H9 (cell line): ENCODE data around the gene SLC5A7. TPM values are rescaled to one million over a fixed set of nuclear protein-coding genes. Genes with fewer than 3 reads are reported as not detected.

Experiments used
- DNase-seq: peaks from one replicate; pipeline ENCODE4 v3.0.0-alpha.2; 2017
- H2AFZ ChIP-seq: one replicate; pipeline ENCODE4 v1.6.1; 2013; ENCODE audit warnings: mild to moderate bottlenecking, low read length, control low read depth, moderate library complexity
- H2AK5ac ChIP-seq: 2 replicates; pipeline ENCODE4 v1.6.1; 2013; ENCODE audit warnings: low read length, control low read depth, mixed read lengths; ENCODE audit not compliant: insufficient read length
- H2BK120ac ChIP-seq: one replicate; pipeline ENCODE4 v1.6.1; 2013; ENCODE audit warnings: low read depth, mild to moderate bottlenecking, low read length, control low read depth, inconsistent platforms; ENCODE audit not compliant: poor library complexity, severe bottlenecking
- H2BK12ac ChIP-seq: 2 replicates; pipeline ENCODE4 v1.6.1; 2013; ENCODE audit warnings: low read length, control low read depth, mixed read lengths, low read depth; ENCODE audit not compliant: insufficient read length
- H2BK15ac ChIP-seq: 2 replicates; pipeline ENCODE4 v1.6.1; 2013; ENCODE audit warnings: low read depth, low read length, control low read depth
- H2BK20ac ChIP-seq: one replicate; pipeline ENCODE4 v1.6.1; 2013; ENCODE audit warnings: low read depth, mild to moderate bottlenecking, low read length, control low read depth, inconsistent platforms; ENCODE audit not compliant: poor library complexity, severe bottlenecking
- H2BK5ac ChIP-seq: 2 replicates; pipeline ENCODE4 v1.6.1; 2013; ENCODE audit warnings: low read length, control low read depth, mixed read lengths; ENCODE audit not compliant: insufficient read length
- H3K14ac ChIP-seq: 2 replicates; pipeline ENCODE4 v1.6.1; 2013; ENCODE audit warnings: low read length, control low read depth; ENCODE audit not compliant: insufficient read depth
- H3K18ac ChIP-seq: 2 replicates; pipeline ENCODE4 v1.6.1; 2013; ENCODE audit warnings: low read depth, mild to moderate bottlenecking, mixed read lengths, low read length, control low read depth; ENCODE audit not compliant: insufficient read length
- H3K23ac ChIP-seq: 2 replicates; pipeline ENCODE4 v1.6.1; 2013; ENCODE audit warnings: low read length, control low read depth, mixed read lengths, low read depth; ENCODE audit not compliant: insufficient read length
- H3K23me2 ChIP-seq: 2 replicates; pipeline ENCODE4 v1.6.1; 2013; ENCODE audit warnings: low read depth, mild to moderate bottlenecking, mixed read lengths, low read length, control low read depth; ENCODE audit not compliant: insufficient read length, poor library complexity, severe bottlenecking
- H3K27ac ChIP-seq: 2 replicates; pipeline ENCODE4 v1.5.1; 2013; ENCODE audit warnings: low read length, control low read depth, mixed read lengths, low read depth; ENCODE audit not compliant: insufficient read length
- H3K27me3 ChIP-seq: 2 replicates; pipeline ENCODE4 v1.6.1; 2013; ENCODE audit warnings: low read length, control low read depth, inconsistent platforms; ENCODE audit not compliant: insufficient read depth
- H3K4ac ChIP-seq: 2 replicates; pipeline ENCODE4 v1.6.1; 2013; ENCODE audit warnings: low read depth, mild to moderate bottlenecking, control low read depth, inconsistent platforms, low read length, moderate library complexity
- H3K4me1 ChIP-seq: 2 replicates; pipeline ENCODE4 v1.6.1; 2013; ENCODE audit warnings: low read length, control low read depth, inconsistent platforms; ENCODE audit not compliant: insufficient read depth
- H3K4me2 ChIP-seq: 2 replicates; pipeline ENCODE4 v1.6.1; 2013; ENCODE audit warnings: low read length, control low read depth, mixed read lengths; ENCODE audit not compliant: insufficient read length, insufficient read depth
- H3K56ac ChIP-seq: 2 replicates; pipeline ENCODE4 v1.6.1; 2013; ENCODE audit warnings: low read depth, mild to moderate bottlenecking, mixed read lengths, low read length, control low read depth; ENCODE audit not compliant: insufficient read length
- H3K79me1 ChIP-seq: 2 replicates; pipeline ENCODE4 v1.6.1; 2013; ENCODE audit warnings: low read depth, mild to moderate bottlenecking, moderate library complexity, low read length, control low read depth, inconsistent platforms; ENCODE audit not compliant: insufficient read depth, poor library complexity, severe bottlenecking
- H3K79me2 ChIP-seq: 2 replicates; pipeline ENCODE4 v1.6.1; 2013; ENCODE audit warnings: low read length, control low read depth, inconsistent platforms; ENCODE audit not compliant: insufficient read depth
- H3K9ac ChIP-seq: 2 replicates; pipeline ENCODE4 v1.6.1; 2013; ENCODE audit warnings: low read length, control low read depth, mixed read lengths; ENCODE audit not compliant: insufficient read length; ENCODE audit errors: extremely low read depth
- H3K9me3 ChIP-seq: one replicate; pipeline ENCODE4 v1.6.1; 2013; ENCODE audit warnings: low read depth, low read length, inconsistent platforms; ENCODE audit not compliant: control insufficient read depth
- H3T11ph ChIP-seq: one replicate; pipeline ENCODE4 v1.6.1; 2013; ENCODE audit warnings: mild to moderate bottlenecking, low read length, control low read depth, inconsistent platforms
- H4K20me1 ChIP-seq: one replicate; pipeline ENCODE4 v1.6.1; 2013; ENCODE audit not compliant: control insufficient read depth, insufficient read length, insufficient read depth
- H4K5ac ChIP-seq: 2 replicates; pipeline ENCODE4 v1.6.1; 2013; ENCODE audit warnings: low read depth, mild to moderate bottlenecking, mixed read lengths, low read length, control low read depth; ENCODE audit not compliant: insufficient read length
- H4K8ac ChIP-seq: replicated peaks from 2 replicates; pipeline ENCODE4 v1.6.1; 2013; ENCODE audit warnings: low read length, control low read depth, mixed read lengths, low read depth; ENCODE audit not compliant: insufficient read length
- H4K91ac ChIP-seq: 2 replicates; pipeline ENCODE4 v1.6.1; 2013; ENCODE audit warnings: low read depth, mild to moderate bottlenecking, moderate library complexity, mixed read lengths, low read length, control low read depth; ENCODE audit not compliant: insufficient read length
- H3K27ac Mint-ChIP-seq, 3 experiments: 2 replicates in 2 of 3; 3 replicates in 1 of 3; pipeline ENCODE4 v1.8.0; 2020 to 2021; ENCODE audit warnings: mixed read lengths in 3 of 3, mild to moderate bottlenecking in 1 of 3, moderate library complexity in 1 of 3
- H3K27me3 Mint-ChIP-seq: 2 replicates; pipeline ENCODE4 v1.8.0; 2021; ENCODE audit warnings: low read depth, mild to moderate bottlenecking, moderate library complexity, mixed read lengths
- H3K36me3 Mint-ChIP-seq, 3 experiments: 2 replicates in 2 of 3; 3 replicates in 1 of 3; pipeline ENCODE4 v1.8.0; 2020 to 2021; ENCODE audit warnings: low read depth in 3 of 3, mixed read lengths in 3 of 3; ENCODE audit not compliant: insufficient read depth in 1 of 3
- H3K4me1 Mint-ChIP-seq, 2 experiments: 2 replicates each; pipeline ENCODE4 v1.8.0; 2020; ENCODE audit warnings: mixed read lengths in 2 of 2
- H3K4me3 Mint-ChIP-seq, 2 experiments: 2 replicates in 1 of 2; 3 replicates in 1 of 2; pipeline ENCODE4 v1.8.0; 2020 to 2021; ENCODE audit warnings: mild to moderate bottlenecking in 2 of 2, mixed read lengths in 2 of 2, moderate library complexity in 1 of 2
- H3K9me3 Mint-ChIP-seq, 2 experiments: 2 replicates in 1 of 2; 3 replicates in 1 of 2; pipeline ENCODE4 v1.8.0; 2020; ENCODE audit warnings: mild to moderate bottlenecking in 2 of 2, mixed read lengths in 2 of 2, moderate library complexity in 1 of 2
- total RNA-seq: library from RNA; stranded (reverse); gene quantifications from 2 replicates; pipeline ENCODE4 v1.2.1, GENCODE V29; 2021
- TF ChIP-seq, protein P1 (sequence below): fragments of 200-600 bp; sonication (generic); conservative IDR thresholded peaks from 3 replicates; pipeline ENCODE4 v1.8.0; 2021; ENCODE audit warnings: antibody characterized with exemption, mild to moderate bottlenecking

SLC5A7 gene
- total RNA-seq, 1 experiment from 2014 or later = 0.11 TPM

DNA sequence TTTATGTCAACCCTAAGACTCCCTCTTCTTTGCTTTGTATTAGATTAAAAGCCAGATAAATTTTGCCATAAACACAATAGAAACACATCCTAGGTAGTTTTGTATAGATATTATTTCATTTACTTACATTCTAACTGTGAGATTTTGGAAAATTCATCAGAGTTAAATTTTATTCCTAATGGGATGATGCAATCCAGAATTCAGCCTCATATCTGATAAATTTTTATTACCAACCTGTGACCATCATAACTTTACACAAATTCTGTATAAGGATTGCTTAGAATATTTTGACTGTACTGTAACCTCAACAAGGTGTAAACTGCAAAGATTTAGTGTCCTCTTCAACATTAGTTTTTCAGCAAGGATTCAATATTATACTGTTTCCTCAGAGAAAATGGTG lies 4.4 kb downstream of the SLC5A7 start:
- Histone ChIP-seq H3K4ac (no peak overlapping the region), H2BK12ac (no peak overlapping the region), H2AK5ac (no peak overlapping the region), H3K9me3 (no peaks in the 10 kb centered on the region), H3K23me2 (peaks cover 10% of the 10 kb centered on the region), H2BK15ac (no peak overlapping the region), H3K79me2 (no peaks in the 10 kb centered on the region), H4K91ac (no peak overlapping the region), H3K79me1 (no peaks in the 10 kb centered on the region), H3K4me1 (no peaks in the 10 kb centered on the region), H3K27me3 (peaks cover 2% of the 10 kb centered on the region; the same call in 1 of the 2 replicates), H2BK20ac (no peak overlapping the region), H3K18ac (no peak overlapping the region), H3K27ac (no peak overlapping the region), H2BK120ac (no peak overlapping the region), H3K56ac (no peak overlapping the region), H4K20me1 (no peaks in the 10 kb centered on the region), H2AFZ (no peak overlapping the region), H3K23ac (no peak overlapping the region), H3K14ac (no peak overlapping the region), H4K8ac (no peak overlapping the region), H2BK5ac (no peak overlapping the region), H3T11ph (no peak overlapping the region), H3K9ac (no peak overlapping the region), H3K4me2 (no peak overlapping the region), H4K5ac (no peak overlapping the region)
- no peaks in the 10 kb centered on the region for H3K36me3 Mint-ChIP-seq
- peaks cover 36% of the 10 kb centered on the region for H3K27me3 Mint-ChIP-seq
- H3K9me3 Mint-ChIP-seq = no peaks in the 10 kb centered on the region
- H3K4me1 Mint-ChIP-seq = peaks cover 3 to 4% of the 10 kb centered on the region in 2 experiments
- H3K4me3 Mint-ChIP-seq = no peak overlapping the region
- no peak overlapping the region for H3K27ac Mint-ChIP-seq
- TF ChIP-seq, protein P1, sequence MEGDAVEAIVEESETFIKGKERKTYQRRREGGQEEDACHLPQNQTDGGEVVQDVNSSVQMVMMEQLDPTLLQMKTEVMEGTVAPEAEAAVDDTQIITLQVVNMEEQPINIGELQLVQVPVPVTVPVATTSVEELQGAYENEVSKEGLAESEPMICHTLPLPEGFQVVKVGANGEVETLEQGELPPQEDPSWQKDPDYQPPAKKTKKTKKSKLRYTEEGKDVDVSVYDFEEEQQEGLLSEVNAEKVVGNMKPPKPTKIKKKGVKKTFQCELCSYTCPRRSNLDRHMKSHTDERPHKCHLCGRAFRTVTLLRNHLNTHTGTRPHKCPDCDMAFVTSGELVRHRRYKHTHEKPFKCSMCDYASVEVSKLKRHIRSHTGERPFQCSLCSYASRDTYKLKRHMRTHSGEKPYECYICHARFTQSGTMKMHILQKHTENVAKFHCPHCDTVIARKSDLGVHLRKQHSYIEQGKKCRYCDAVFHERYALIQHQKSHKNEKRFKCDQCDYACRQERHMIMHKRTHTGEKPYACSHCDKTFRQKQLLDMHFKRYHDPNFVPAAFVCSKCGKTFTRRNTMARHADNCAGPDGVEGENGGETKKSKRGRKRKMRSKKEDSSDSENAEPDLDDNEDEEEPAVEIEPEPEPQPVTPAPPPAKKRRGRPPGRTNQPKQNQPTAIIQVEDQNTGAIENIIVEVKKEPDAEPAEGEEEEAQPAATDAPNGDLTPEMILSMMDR = no peak
- no peak for DNase-seq
